GM12878 (cell line): Measurements from ENCODE around the gene LRP5.

Source experiments
- CHD2 ChIP-seq: IDR thresholded peaks from 2 replicates; pipeline ENCODE4 v1.6.1; 2011; ENCODE audit warnings: low read depth, low read length, improper control_type of control experiment, borderline replicate concordance
- TARDBP ChIP-seq: IDR thresholded peaks from 2 replicates; pipeline ENCODE4 v1.6.1; 2016; ENCODE audit warnings: borderline replicate concordance

DNA sequence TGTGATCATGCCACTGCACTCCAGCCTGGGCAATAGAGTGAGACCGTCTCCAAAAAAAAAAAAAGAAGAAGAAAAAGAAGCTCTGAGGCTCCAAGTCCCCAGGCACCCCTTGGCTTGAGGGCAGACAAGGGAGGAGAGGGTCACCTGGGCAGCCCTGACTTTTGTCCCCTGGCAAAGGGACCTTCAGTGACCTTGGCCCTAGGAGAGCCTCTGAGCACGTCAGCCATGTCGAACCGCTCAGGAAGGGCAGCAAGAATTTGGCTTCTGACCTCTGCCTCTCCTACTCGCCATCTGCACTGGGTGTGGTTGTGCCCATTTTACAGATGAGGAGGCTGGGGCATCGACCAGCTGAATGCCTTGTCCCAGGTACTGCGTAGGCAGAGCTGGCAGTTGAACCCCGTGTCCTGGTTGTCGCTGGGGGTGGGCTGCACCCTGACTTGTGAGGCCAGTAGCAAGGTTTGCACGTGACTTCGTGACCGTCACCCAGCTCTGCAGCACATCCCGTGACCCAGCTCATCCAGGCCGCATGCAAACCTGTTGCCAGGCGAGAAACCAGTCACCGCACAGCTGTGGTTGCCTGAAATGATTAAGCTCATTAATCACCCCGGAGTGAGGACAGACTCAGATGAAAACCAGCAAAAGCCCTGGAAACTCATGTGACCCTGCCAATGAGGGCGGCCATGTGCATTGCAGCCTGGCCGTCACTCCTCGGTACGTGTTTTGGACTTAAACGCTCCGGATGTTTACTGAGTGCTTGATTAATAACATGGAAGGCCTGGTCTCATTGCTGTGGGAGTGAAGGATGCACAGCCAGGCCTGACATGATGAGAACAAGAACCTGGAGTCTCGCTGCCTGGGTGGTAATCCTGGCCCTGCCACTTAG is 100.4 kb downstream of the LRP5 start:
- TF ChIP-seq CHD2 (peak; percentile 44; the same call in 1 of the 2 replicates), TARDBP (no peak)
